GM12891 (cell line): ENCODE results near the gene STX16.

Experiments used
- PAX5 ChIP-seq: IDR thresholded peaks from 2 replicates; pipeline ENCODE4 v1.6.1; 2011; ENCODE audit warnings: low read length, moderate library complexity, mild to moderate bottlenecking; ENCODE audit not compliant: insufficient read depth, severe bottlenecking
- POLR2A ChIP-seq: IDR thresholded peaks from 2 replicates; pipeline ENCODE4 v1.6.1; 2011; ENCODE audit warnings: low read depth, low read length, control low read depth
- POLR2AphosphoS5 ChIP-seq: IDR thresholded peaks from 2 replicates; pipeline ENCODE4 v1.6.1; 2011; ENCODE audit warnings: low read depth, low read length, control low read depth
- SPI1 ChIP-seq: IDR thresholded peaks from 2 replicates; pipeline ENCODE4 v1.6.1; 2011; ENCODE audit warnings: low read depth, low read length, control low read depth
- TAF1 ChIP-seq: IDR thresholded peaks from 2 replicates; pipeline ENCODE4 v1.6.1; 2011; ENCODE audit warnings: low read depth, low read length, control low read depth

- TF ChIP-seq POLR2A (no peak), TAF1 (no peak), SPI1 (no peak), POLR2AphosphoS5 (no peak), PAX5 (no peak)
Measured at GRCh38 chr20:58701431-58702160, 50.5 kb downstream of the STX16 start.
